GM12892 (cell line): ENCODE measurements around the gene JAG1.

Source experiments
- POLR2A ChIP-seq: IDR thresholded peaks from 2 replicates; pipeline ENCODE4 v1.6.1; 2011; ENCODE audit warnings: low read depth, low read length, control low read depth
- POLR2AphosphoS5 ChIP-seq: IDR thresholded peaks from 2 replicates; pipeline ENCODE4 v1.6.1; 2011; ENCODE audit warnings: low read depth, low read length, control low read depth
- TAF1 ChIP-seq: IDR thresholded peaks from 2 replicates; pipeline ENCODE4 v1.6.1; 2011; ENCODE audit warnings: low read depth, mild to moderate bottlenecking, control low read depth, low read length, borderline replicate concordance

DNA sequence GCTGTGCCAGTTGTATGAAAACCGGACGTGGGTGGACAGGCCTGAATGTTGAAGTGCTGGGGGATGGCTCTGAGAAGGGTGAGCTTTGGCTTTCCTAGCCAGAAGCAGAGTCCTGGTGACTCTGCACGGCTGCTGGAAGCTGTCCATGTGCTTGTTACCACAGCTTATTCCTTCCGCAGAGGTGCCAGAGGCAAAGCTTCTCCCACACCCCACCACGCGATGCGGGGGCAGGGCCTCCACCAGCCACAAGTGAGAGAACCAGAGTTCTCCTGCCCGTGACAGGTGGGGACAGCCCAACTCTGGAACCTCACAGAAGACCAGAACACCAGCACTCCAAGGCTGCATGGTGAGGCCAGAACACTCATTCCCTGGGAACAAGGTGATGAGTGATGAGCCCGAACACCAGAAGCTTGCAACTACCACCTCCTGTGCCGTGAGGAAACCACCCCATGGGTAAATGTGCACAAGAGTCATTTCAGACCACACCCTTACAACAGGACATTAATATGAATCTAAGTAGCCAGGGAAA lies 36.7 kb downstream of the JAG1 start:
- TF ChIP-seq POLR2A (no peak), POLR2AphosphoS5 (no peak), TAF1 (no peak)
